ENCODE data around the gene CACNG5.
"Not testable (repeated sequence)": the region's sequence is repeated elsewhere in the genome, so short reads cannot be mapped to it uniquely, and the experiment has no call there.

Gene CACNG5

DNA sequence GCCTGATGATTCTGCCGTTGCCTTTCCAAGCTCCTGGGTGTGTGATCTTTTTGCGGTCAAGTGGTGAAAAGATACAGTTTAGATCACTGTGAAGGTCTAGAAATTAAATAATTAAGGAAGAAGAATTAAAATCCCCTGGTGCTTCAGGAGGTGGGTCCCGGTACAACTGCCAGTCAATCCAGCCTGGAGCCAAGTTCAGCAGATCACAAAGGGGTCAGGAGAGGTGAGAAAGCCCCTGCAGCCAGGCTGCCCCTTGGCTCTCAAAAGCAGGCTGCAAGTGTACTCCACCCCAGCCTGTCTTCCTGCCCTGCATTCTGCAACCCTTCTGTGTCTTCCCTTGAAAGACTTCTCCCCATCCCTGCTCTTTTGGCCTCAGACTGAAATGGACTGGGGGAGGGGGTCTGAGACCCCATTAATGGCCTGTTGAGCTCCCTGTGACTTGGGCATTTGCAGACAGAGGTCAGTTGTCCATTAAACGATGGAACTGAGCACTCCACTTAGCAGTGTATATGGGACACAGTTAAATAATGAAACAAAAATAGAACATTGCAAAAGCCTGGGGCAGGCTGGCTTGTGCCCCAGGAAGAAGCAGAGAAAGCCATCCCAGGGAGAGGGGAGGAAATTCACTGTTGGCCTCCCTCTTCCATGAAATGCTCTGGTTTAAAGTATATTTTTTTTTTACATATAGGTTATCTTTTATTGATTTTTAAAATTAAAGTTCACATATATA, 15.1 kb downstream of the CACNG5 start:
- DNase-seq (ENCODE audit: low spot score): no peak

DNA sequence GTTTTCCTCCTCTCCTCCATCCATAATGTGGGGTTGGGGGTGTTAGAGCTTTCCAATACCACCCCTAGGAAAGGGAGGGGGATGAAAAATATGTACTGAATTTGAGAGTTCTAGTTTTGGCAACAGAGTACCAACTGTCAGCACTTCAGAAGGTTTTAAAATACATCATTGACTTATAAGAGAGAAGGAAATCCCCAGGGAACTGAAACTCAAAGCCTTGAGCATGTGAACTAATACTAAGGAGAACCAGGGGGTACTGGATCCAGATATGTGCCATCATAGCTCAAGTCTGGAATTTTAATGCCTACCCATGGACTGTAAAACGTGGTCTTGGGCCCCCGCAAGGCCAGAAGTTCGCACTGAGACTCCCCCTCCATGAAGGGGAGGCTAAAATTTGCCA, 15.8 kb downstream of the CACNG5 start:
- DNase-seq (ENCODE audit: low spot score): no peak

DNA sequence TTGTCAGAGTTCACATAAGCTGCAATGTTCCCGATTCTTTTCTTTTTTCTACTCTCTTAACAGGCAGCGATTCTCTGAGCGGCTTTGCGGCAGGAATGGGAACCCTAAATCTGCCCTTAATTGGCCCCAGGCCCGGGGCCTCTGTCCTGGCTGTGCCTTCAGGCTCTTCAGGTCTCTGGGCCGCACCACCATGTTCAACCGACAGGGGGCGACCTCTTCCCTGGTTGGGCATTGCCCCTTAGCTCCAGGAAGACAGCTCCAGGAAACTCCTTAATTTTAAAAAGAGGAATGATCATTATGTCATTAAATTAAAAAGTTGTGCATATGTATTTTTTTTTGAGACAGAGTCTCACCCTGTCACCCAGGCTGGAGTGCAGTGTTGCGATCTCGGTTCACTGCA, 20.3 kb downstream of the CACNG5 start:
- DNase-seq (ENCODE audit: low spot score): peak; percentile 15

DNA sequence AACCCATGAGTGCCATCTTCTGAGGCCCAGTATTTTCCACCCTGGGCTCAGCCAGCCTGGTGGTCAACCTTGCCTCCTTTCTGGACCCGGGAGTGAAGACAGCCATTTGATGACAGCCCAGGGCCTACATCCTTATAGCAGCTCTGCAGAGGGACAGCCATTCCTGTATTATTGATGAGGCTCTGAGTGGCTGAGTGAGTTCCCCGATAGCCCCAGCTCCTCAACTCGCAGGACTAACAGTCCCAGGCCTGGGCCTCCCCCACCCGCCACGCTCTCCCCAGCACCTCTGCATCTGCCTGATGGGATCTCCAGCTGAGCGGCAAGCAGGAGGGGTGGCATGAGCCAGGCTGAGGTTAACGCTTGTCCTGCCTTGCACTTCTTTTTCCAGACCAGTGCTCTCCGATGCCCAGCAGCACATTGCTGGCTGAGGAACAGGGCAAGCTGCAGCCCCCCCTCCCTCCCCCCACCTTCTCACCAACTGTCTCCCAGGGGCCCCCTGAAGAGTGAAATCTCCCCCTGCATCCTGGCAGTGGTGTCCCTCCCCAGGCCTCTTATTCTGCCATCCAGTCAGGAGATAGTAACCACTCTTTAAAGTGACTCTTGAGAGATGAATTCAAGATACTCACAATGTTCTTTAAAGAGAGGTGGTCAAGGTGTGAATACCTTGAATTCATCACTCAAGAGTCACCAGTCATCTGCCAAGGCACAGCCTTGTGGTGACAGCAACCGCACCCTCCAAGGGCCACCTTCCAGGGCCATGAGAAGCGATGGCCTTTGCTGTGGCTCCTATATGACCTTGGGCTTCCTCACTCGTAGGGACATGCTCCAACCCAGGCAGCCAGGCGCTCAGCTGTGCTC, 23.5 kb downstream of the CACNG5 start:
- DNase-seq (ENCODE audit: low spot score): no peak

DNA sequence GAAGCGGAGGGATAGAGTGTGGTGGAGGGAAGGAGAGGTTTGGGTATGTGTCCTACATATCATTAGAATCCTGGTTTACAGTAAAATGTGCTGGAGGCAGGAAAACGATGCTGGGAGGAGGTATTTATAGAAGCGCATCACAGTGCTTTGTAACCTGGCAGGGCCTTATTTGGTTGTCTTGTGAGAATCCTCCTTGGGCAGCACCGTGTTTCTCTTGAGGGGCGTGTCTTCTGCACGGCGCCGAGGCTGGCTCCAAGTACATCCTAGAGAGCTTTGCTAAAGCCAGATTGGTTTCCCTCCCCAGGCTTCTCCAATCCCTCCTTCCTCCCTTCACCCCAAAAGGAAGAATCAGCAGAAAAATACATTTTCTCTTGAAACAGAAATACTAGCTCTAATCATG, 24.4 kb downstream of the CACNG5 start:
- no peak for DNase-seq (ENCODE audit: low spot score)

DNA sequence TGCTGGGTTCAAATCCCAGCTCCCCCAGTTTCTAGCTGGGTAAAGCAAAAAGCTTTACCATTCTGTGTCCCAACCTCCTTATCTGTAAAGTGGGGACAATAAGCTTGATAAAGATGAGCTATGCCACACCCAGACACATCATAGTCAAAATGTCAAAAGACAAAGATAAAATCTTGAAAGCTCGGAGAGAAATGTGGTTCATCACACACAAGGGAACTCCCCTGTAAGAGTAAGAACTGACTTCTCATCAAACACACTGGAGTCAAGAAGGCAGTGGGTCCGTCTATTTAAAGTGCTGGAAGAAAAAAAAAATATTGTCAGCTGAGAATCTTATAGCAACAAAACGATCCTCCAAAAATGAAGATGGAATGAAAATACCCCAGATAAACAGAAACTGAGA, 25.3 kb downstream of the CACNG5 start:
- no peak for DNase-seq (ENCODE audit: low spot score)

DNA sequence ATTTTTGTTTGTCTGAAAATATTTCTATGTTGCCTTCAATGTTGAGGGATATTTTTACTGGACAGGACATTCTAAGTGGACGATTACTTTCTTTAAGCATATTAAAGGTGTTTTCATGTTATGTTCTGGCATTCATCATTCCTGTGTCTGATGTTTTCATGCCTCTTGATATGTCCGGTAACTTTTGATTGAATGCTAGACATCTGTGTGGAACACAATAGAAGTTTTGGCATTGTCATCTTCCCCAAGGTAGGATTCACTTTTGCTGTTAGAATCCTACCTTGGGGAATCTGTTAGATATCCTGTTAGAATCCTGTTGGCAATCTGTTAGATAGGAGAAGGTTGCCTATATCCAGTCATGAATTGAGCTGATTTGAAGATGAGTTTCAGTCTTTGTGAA, 28.9 kb downstream of the CACNG5 start:
- DNase-seq (ENCODE audit: low spot score): no peak

DNA sequence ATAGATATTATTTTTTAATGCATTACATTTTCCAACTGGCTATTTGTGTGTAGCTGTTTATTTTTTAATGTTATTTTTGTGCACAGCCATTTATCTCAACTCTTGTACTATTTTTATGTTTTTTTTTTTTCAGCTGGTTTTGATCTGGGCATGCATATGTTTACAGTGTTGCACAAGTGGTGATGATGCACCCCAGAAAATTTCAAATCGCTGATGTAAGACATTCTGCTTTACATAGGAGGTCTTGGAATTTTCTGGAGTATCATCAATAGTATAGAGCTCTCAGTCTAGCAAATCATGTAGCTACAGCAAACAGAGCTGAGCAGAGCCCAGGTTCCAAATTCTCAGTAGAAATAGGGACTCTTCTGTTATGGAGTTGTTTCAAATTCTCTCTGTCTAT, 30.2 kb downstream of the CACNG5 start:
- DNase-seq (ENCODE audit: low spot score): no peak

DNA sequence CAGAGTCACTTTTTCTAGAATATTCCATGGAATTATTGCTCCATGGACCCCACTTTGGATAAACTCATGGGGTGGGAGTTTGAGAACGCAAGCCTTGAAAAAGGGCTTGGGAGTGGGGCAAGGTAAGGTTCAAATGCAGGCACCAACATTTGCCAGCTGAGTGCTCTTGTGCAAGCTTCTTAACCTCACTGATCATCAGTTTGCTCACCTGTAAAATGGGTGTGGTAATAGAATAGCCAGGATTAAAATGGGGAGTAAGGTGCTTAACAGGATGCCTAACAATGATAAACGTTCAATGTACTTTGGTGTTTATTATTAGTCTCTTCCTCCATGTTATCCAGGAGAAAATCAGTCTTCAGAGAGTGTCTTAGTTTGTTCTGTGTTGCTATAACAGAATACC, 39.0 kb downstream of the CACNG5 start:
- DNase-seq (ENCODE audit: low spot score): no peak

DNA sequence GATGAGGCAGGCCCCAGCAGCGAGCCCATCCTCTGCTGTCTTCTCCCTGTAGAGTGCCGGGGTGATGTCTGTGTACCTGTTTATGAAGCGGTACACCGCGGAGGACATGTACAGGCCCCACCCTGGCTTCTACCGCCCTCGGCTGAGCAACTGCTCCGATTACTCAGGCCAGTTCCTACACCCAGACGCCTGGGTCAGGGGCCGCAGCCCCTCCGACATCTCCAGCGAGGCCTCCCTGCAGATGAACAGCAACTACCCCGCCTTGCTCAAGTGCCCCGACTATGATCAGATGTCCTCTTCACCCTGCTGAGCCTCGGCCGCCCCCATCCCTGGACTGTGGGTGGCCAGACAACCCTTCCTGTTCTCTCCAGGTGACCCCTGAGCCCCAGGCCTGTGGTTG, 50.0 kb downstream of the CACNG5 start:
- DNase-seq (ENCODE audit: low spot score): no peak

DNA sequence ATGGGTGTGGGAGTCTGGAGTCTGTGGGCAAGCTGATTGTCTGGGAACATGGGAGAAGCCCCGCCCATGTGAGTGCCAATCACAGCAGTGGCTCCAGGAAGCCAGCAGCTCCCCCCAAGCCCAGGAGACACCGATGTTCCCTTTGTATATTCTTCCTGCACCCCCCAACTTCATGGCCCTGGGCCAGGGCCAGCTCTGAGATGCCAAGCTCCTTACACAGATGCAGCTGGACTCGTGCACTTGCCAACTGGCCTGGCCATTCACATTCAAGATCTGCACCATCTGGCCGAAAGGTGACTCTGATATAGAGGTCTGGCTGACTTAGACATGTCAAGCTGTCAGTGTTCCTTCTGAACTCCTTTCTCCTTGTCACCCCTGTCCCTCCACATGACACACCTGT, 50.5 kb downstream of the CACNG5 start:
- no peak for DNase-seq (ENCODE audit: low spot score)

DNA sequence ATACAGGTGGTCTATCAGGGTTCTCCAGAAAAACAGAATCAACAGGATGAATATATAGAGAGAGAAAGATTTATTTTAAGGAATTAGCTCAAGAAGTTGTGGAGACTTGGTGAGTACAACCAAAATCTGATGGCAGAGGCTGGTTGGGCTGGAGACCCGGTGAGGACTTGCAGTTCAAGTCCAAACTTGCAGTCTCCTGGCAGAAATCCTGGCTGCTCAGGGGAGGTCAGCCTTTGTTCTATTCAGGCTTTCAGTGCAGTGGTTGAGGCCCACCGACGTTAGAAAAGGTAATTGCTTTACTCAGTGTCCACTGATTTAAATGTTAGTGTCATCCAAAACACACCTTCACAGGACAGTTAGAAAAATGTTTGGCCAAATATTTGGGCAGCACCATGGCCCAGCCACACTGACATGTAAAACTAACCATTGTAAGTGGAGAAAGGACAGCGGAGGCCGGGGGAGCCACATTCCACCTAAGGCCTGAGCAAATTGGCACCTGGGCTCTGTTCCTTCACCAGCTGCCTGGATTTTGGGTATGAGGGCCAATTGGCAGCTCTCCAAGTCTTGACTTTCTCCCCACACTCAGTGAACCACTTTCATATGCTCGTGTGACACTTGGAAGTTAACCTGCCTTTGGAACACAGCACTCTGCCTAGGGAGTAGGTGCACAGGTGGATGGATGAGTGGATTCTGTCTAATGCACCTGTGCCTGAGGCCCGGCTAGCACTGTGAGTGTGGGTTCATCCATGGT, 54.7 kb downstream of the CACNG5 start:
- DNase-seq (ENCODE audit: low spot score): no peak

DNA sequence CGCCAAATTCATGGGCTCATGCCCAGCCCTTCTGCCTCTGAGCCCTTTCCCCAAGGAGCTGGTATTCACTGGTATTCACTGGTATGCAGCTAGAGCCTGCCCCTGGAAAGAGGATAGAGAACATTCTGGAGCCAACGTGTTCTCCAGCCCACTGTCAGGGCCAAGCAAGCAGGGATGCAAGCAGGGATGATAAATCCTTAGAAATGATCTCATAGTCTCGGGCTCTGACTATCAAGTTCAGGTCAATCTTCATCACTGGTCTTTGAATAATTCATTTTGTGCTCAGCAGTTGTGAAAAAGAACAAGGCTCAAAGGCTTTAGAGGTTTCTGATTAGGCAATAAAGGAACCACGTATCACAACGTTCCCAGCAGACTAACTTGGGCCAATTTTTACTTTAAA, 57.3 kb downstream of the CACNG5 start:
- no peak for DNase-seq (ENCODE audit: low spot score)

DNA sequence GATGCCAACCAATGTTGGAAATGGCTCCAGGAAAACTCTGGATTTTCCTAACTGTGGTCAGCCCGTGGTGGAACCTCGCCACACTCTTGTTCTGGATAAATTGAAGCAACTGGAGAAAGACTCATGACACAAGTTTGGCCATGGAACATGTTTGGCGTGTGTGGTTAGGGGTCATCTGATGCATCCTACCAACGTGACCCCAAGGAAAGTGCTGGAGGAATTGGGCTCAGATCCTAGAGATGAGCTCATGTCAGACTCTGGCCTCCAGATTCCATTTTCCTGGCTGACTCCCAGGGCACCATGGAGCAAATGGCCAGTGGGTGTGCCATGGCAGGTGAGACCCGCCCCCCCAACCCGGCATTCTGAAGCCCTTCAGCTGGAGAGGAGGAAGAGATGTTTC, 58.5 kb downstream of the CACNG5 start:
- no peak for DNase-seq (ENCODE audit: low spot score)

DNA sequence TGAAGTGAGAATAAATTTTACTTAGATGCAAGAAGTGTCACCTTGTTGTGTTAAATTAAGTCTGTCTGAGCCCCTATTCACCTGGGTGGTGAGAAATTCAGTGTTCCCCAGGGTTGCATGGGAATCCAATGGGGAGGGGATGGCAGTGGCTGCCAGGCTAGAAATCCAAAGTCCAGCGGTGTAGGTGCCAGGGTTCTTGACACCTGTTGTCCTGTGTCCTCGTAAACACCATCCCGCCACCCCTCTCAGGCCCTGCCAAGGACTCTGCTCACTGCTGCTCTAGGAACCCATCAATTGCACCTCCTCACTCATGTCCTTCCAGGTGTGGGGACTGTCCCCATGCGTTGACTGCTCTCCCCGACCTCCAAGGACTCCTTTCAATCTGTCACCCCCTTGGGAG, 58.9 kb downstream of the CACNG5 start:
- no peak for DNase-seq (ENCODE audit: low spot score)

DNA sequence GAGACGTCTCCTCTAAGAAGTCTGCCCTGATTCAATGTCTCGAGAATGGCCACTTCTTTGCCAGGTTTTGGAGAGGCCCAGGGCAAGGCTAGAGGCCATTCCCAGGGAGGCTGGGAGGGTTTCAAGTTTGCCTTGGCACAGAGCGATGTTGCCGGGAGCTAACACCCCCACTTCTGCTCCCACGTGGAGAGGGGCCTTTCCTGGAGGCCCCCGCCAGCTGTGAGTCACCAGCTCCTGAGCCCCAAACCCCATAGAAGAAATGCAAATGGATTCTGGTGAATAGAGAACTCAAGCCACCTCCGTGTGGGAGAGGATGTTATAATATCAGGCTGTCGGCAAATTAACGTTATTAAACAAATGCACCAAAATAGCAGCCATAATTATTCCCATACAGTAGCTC, 62.2 kb downstream of the CACNG5 start:
- no peak for DNase-seq (ENCODE audit: low spot score)

DNA sequence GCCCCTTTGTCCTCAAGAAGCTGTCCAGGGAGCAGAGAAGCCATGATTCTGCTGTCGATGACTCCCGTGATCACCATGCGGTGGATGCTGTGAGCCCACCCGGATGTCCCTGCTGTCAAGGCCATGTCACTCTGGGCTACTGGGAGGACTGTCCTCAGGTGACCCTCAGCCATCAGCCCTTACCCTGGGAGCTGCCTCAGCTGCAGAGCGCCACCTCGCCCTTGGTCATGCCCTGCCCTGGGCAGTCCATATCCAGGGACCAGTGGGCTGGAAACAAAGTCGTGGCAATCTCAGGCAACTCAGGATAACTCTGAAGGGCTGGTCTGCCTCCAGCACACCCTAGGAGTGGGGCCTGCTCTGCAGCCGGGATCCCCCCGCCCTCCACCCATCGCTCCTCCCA, 63.6 kb downstream of the CACNG5 start:
- no peak for DNase-seq (ENCODE audit: low spot score)

DNA sequence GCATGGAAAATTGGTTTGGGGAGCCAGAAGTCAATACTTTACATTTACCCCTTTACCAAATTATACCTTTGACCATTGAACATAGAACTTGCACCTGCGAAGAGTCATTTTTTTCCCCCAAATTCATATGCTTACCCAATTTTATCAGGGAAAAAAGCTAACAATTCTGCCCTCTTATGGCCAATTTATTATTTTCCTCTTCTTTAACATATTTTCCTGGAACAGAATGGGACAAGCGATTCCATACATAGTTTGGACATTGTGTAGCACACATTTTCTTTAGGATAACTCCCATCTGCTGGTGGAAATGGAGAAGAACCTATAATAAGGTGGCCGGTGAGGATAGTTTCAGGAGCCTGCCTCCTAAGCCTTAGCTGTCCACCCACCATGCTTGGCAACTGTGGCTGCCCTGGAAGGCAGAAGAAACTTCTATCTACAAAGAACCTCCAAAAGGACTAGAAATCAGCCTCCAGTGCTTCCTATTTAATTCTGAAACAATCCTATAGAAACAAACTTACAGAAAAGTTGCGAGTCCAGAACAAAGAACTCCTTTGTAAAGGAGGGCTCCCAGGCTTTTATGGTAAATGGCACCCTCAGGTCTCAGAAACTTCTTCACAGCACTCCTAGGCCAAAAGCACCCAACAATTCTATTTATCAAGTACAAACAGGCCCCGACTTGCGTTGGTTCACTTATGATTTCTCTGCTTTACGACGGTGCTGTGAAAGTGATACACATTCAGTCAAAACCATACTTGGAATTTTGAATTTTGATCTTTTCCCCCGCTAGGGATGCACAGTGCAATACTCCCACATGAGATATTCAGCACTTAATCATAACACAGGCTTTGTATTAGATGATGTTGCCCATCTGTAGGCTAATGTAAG, 65.5 kb downstream of the CACNG5 start:
- no peak for DNase-seq (ENCODE audit: low spot score)

DNA sequence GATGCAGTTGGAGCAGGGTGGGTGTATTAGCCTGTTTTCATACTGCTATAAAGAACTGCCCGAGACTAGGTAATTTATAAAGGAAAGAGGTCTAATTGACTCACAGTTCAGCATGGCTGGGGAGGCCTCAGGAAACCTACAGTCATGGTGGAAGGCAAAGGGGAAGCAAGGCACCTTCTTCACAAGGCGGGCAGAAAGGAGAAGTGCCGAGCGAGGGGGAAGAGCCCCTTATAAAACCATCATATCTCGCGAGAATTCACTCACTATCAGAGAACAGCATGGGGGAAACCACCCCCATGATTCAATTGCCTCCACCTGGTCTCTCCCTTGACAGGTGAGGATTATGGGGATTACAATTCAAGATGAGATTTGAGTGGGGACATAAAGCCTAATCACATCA, 68.4 kb downstream of the CACNG5 start:
- DNase-seq (ENCODE audit: low spot score): not testable (repeated sequence)

DNA sequence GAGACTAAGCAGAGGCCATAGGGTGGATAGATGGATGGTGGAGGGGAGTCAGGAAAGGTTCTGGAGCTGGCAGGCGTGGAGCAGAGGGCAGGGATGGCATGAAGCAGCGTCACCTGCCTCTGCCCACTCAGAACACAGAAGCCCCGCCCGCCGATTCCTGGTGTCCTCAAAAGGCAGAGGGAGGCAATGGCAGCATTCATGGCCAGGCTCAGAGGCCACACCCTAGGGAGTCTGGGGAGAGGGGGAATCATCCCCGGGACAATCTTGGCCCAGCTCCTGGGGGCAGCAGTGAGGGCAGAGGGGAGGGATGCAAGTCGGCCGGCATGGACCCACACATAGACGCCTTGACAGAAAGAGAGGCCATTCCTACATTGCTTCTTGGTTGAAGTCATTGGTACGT, 68.9 kb downstream of the CACNG5 start:
- no peak for DNase-seq (ENCODE audit: low spot score)

DNA sequence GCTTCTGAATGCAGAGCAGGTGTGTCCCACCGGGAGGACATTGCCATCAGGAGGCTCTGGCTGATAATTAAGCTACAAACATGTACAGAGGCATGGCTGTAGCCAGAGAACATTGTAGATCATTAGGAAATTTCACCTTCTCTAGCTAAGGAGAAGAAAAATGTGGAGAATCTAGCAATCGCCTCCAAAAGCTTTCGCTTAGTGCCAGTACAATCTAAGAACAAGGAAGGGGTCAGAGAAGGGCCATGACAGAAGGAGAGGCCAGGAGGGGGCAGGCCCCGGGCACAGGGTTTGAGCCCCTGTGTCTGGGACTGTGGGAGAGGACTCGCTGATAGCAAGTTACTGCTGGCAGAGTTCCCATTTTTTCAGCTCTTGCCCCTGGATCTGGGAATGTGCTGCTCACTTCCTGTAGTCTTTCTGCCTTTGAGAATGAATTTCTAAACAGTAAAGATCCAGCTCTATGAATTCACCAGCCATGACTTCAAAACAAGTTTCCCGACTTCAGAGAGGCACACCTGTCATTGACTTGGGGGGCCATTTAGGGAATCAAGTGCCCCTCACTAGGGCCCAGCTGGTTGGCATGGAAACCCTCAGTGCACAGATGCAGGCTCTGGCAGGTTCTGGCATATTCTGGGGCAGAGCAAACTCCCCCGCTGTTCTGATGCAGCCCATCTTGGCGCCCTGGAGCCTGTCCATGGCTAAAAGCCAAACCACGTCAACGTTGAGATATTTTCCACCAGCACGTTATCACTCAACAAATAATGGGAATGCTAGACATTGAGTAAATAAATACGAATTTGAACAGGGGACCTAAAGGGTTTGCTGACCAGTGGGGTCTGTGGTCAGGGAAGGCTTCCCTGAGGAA, 70.1 kb downstream of the CACNG5 start:
- DNase-seq (ENCODE audit: low spot score): no peak
